Measurements from ENCODE around the gene CLCN6.

Gene CLCN6

GRCh38 chr1:11794446-11795237 lies 11.3 kb upstream of the CLCN6 start:
- H3K14ac ChIP-seq (ENCODE audit: low read length), result no peak overlapping the region
- H2AFZ ChIP-seq (ENCODE audit: insufficient read depth, low read length, poor library complexity), result no peak overlapping the region
- no peak overlapping the region for H2BK12ac ChIP-seq (ENCODE audit: low read length)

DNA sequence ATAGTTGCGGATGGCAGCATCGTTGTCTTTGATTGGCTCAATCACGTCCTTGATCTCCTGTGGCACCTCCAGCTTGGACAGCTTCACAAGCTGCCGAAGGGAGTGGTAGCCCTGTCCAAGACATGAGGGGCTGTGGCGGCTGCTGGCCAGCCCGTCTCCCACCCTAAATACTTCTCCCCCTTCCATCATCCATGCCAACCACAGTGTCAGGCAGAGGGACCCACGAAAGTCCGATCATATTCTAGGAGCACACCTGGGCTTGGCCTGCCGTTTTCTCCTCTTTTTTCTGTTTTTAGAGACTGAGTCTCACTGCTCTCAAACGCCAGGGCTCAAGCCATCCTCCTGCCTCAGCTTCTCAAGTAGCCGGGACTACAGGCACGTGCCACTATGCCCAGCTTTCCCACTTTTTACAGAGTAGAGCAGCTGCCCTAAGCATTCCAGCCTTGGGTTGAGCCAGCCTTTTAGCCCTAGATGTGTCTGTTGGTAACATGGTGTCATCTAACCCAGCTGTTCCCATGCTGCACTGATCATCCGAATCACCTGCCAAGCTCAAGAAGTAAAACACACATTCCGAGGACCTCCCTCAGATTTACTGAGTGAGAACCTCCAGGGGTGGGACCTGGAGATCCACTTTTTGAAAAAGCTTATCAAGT lies 10.6 kb upstream of the CLCN6 start:
- Histone ChIP-seq H3K79me1 (ENCODE audit: low read length) (no peaks in the 10 kb centered on the region), H2BK120ac (ENCODE audit: insufficient read depth, low read length, poor library complexity) (no peak overlapping the region), H2BK12ac (ENCODE audit: low read length) (no peak overlapping the region), H3K27me3 (ENCODE audit: insufficient read depth, low read length) (no peaks in the 10 kb centered on the region), H4K8ac (ENCODE audit: low read depth, low read length) (no peak overlapping the region), H2AFZ (ENCODE audit: insufficient read depth, low read length, poor library complexity) (no peak overlapping the region), H3K4ac (ENCODE audit: low read depth, low read length) (no peak overlapping the region), H4K12ac (ENCODE audit: low read depth, low read length) (no peak overlapping the region), H3K23ac (ENCODE audit: low read length) (no peak overlapping the region), H3K27ac (ENCODE audit: low read depth, low read length) (no peak overlapping the region), H2AK5ac (ENCODE audit: low read length) (no peak overlapping the region), H3K4me3 (ENCODE audit: low read depth, low read length) (no peak overlapping the region), H3K9ac (ENCODE audit: low read length) (no peak overlapping the region), H3K4me1 (ENCODE audit: control insufficient read depth in 1 of 2, insufficient read depth in 2 of 2, low read length in 2 of 2) (peaks cover 11 to 16% of the 10 kb centered on the region in 2 experiments), H3K14ac (ENCODE audit: low read length) (no peak overlapping the region), H2BK5ac (ENCODE audit: low read depth, low read length, poor library complexity) (no peak overlapping the region), H3K36me3 (ENCODE audit: control insufficient read depth in 1 of 2, insufficient read depth in 2 of 2, low read length in 2 of 2) (peaks cover 31 to 44% of the 10 kb centered on the region in 2 experiments), H3K9me3 (ENCODE audit: insufficient read depth, low read depth, low read length) (peaks cover 4% of the 10 kb centered on the region), H4K91ac (ENCODE audit: low read depth, low read length) (no peak overlapping the region), H3K18ac (ENCODE audit: low read length) (no peak overlapping the region), H3K4me2 (ENCODE audit: low read length) (no peak overlapping the region), H3K79me2 (ENCODE audit: control insufficient read depth, insufficient read depth, low read length, poor library complexity) (no peaks in the 10 kb centered on the region)
- WGBS (ENCODE audit: extremely low coverage, insufficient coverage, insufficient read length), result no CpG with 5 or more reads among the region's 14 CpGs
- no peak for DNase-seq

More at GRCh38 chr1:11794446-11795237, 11.3 kb upstream of the CLCN6 start:
- H3K4me3 ChIP-seq (ENCODE audit: low read depth, low read length), result no peak overlapping the region
- no peak overlapping the region for H3K4ac ChIP-seq (ENCODE audit: low read depth, low read length)
- H3K18ac ChIP-seq (ENCODE audit: low read length), result no peak overlapping the region
- H4K12ac ChIP-seq (ENCODE audit: low read depth, low read length), result no peak overlapping the region
- peaks cover 4% of the 10 kb centered on the region for H3K9me3 ChIP-seq (ENCODE audit: insufficient read depth, low read depth, low read length)
- H3K79me2 ChIP-seq (ENCODE audit: control insufficient read depth, insufficient read depth, low read length, poor library complexity), result no peaks in the 10 kb centered on the region
- no peak for DNase-seq
- no peaks in the 10 kb centered on the region for H3K27me3 ChIP-seq (ENCODE audit: insufficient read depth, low read length)
- no peak overlapping the region for H4K8ac ChIP-seq (ENCODE audit: low read depth, low read length)
- H2BK5ac ChIP-seq (ENCODE audit: low read depth, low read length, poor library complexity), result no peak overlapping the region
- H3K4me1 ChIP-seq (ENCODE audit: control insufficient read depth in 1 of 2, insufficient read depth in 2 of 2, low read length in 2 of 2), result peaks cover 11 to 16% of the 10 kb centered on the region in 2 experiments
- no peak overlapping the region for H3K9ac ChIP-seq (ENCODE audit: low read length)
- no peak overlapping the region for H2BK120ac ChIP-seq (ENCODE audit: insufficient read depth, low read length, poor library complexity)
- peaks cover 36 to 44% of the 10 kb centered on the region in 2 experiments for H3K36me3 ChIP-seq (ENCODE audit: control insufficient read depth in 1 of 2, insufficient read depth in 2 of 2, low read length in 2 of 2)
- H2AK5ac ChIP-seq (ENCODE audit: low read length), result no peak overlapping the region
- no peak overlapping the region for H4K91ac ChIP-seq (ENCODE audit: low read depth, low read length)
- H3K23ac ChIP-seq (ENCODE audit: low read length), result no peak overlapping the region
- no peak overlapping the region for H3K4me2 ChIP-seq (ENCODE audit: low read length)
- no CpG with 5 or more reads among the region's 19 CpGs for WGBS (ENCODE audit: extremely low coverage, insufficient coverage, insufficient read length)
- H3K79me1 ChIP-seq (ENCODE audit: low read length), result no peaks in the 10 kb centered on the region
- no peak overlapping the region for H3K27ac ChIP-seq (ENCODE audit: low read depth, low read length)

- no peak overlapping the region for H3K23ac ChIP-seq (ENCODE audit: low read length)
- peaks cover 4% of the 10 kb centered on the region for H3K9me3 ChIP-seq (ENCODE audit: insufficient read depth, low read depth, low read length)
- H4K8ac ChIP-seq (ENCODE audit: low read depth, low read length), result no peak overlapping the region
- no peak overlapping the region for H3K27ac ChIP-seq (ENCODE audit: low read depth, low read length)
- peaks cover 33 to 46% of the 10 kb centered on the region in 2 experiments for H3K36me3 ChIP-seq (ENCODE audit: control insufficient read depth in 1 of 2, insufficient read depth in 2 of 2, low read length in 2 of 2)
- no peak overlapping the region for H2BK12ac ChIP-seq (ENCODE audit: low read length)
- no peak overlapping the region for H3K4ac ChIP-seq (ENCODE audit: low read depth, low read length)
- H3K9ac ChIP-seq (ENCODE audit: low read length), result no peak overlapping the region
- no peaks in the 10 kb centered on the region for H3K79me1 ChIP-seq (ENCODE audit: low read length)
- no peak overlapping the region for H2BK5ac ChIP-seq (ENCODE audit: low read depth, low read length, poor library complexity)
- H2BK120ac ChIP-seq (ENCODE audit: insufficient read depth, low read length, poor library complexity), result no peak overlapping the region
- no peak overlapping the region for H3K14ac ChIP-seq (ENCODE audit: low read length)
- H3K4me1 ChIP-seq (ENCODE audit: control insufficient read depth in 1 of 2, insufficient read depth in 2 of 2, low read length in 2 of 2), result peaks cover 11 to 20% of the 10 kb centered on the region in 2 experiments
- H3K27me3 ChIP-seq (ENCODE audit: insufficient read depth, low read length), result no peaks in the 10 kb centered on the region
- H3K4me2 ChIP-seq (ENCODE audit: low read length), result no peak overlapping the region
- H3K79me2 ChIP-seq (ENCODE audit: control insufficient read depth, insufficient read depth, low read length, poor library complexity), result no peaks in the 10 kb centered on the region
- no peak overlapping the region for H2AK5ac ChIP-seq (ENCODE audit: low read length)
- H3K4me3 ChIP-seq (ENCODE audit: low read depth, low read length), result no peak overlapping the region
- no peak overlapping the region for H3K18ac ChIP-seq (ENCODE audit: low read length)
- DNase-seq, result no peak
- no CpG with 5 or more reads among the region's 15 CpGs for WGBS (ENCODE audit: extremely low coverage, insufficient coverage, insufficient read length)
- H2AFZ ChIP-seq (ENCODE audit: insufficient read depth, low read length, poor library complexity), result no peak overlapping the region
- no peak overlapping the region for H4K12ac ChIP-seq (ENCODE audit: low read depth, low read length)
- H4K91ac ChIP-seq (ENCODE audit: low read depth, low read length), result no peak overlapping the region
Observed at GRCh38 chr1:11796036-11796828, 9.8 kb upstream of the CLCN6 start.

GRCh38 chr1:11797525-11798216 lies 8.3 kb upstream of the CLCN6 start:
- H2AFZ ChIP-seq (ENCODE audit: insufficient read depth, low read length, poor library complexity), result no peak overlapping the region
- no peak overlapping the region for H4K91ac ChIP-seq (ENCODE audit: low read depth, low read length)
- H3K23ac ChIP-seq (ENCODE audit: low read length), result no peak overlapping the region
- no peak overlapping the region for H2BK12ac ChIP-seq (ENCODE audit: low read length)
- no peak overlapping the region for H3K9ac ChIP-seq (ENCODE audit: low read length)
- H2BK120ac ChIP-seq (ENCODE audit: insufficient read depth, low read length, poor library complexity), result no peak overlapping the region
- peaks cover 2% of the 10 kb centered on the region for H3K9me3 ChIP-seq (ENCODE audit: insufficient read depth, low read depth, low read length)
- no peak overlapping the region for H3K4me2 ChIP-seq (ENCODE audit: low read length)
- no CpG with 5 or more reads among the region's 6 CpGs for WGBS (ENCODE audit: extremely low coverage, insufficient coverage, insufficient read length)
- H4K8ac ChIP-seq (ENCODE audit: low read depth, low read length), result no peak overlapping the region
- no peak overlapping the region for H3K27ac ChIP-seq (ENCODE audit: low read depth, low read length)
- no peak overlapping the region for H2BK5ac ChIP-seq (ENCODE audit: low read depth, low read length, poor library complexity)
- H3K4me1 ChIP-seq (ENCODE audit: control insufficient read depth in 1 of 2, insufficient read depth in 2 of 2, low read length in 2 of 2), result peaks cover 6 to 10% of the 10 kb centered on the region in 2 experiments
- peak in 1 of 2 donors; percentile 13 for DNase-seq
- peaks cover 29 to 45% of the 10 kb centered on the region in 2 experiments for H3K36me3 ChIP-seq (ENCODE audit: control insufficient read depth in 1 of 2, insufficient read depth in 2 of 2, low read length in 2 of 2)
- no peaks in the 10 kb centered on the region for H3K79me1 ChIP-seq (ENCODE audit: low read length)
- H3K4ac ChIP-seq (ENCODE audit: low read depth, low read length), result no peak overlapping the region
- no peaks in the 10 kb centered on the region for H3K27me3 ChIP-seq (ENCODE audit: insufficient read depth, low read length)
- H3K4me3 ChIP-seq (ENCODE audit: low read depth, low read length), result no peak overlapping the region
- H3K18ac ChIP-seq (ENCODE audit: low read length), result no peak overlapping the region
- no peak overlapping the region for H2AK5ac ChIP-seq (ENCODE audit: low read length)
- H3K79me2 ChIP-seq (ENCODE audit: control insufficient read depth, insufficient read depth, low read length, poor library complexity), result no peaks in the 10 kb centered on the region
- no peak overlapping the region for H4K12ac ChIP-seq (ENCODE audit: low read depth, low read length)
- no peak overlapping the region for H3K14ac ChIP-seq (ENCODE audit: low read length)

Measured in trophoblast cell (in vitro differentiated cells and primary cell).